ENCODE measurements around the gene NRIP3.

NRIP3 gene

GRCh38 chr11:9022961-9023680 lies 19.3 kb upstream of the NRIP3 start:
- no peak for TF ChIP-seq EZH2 (IDR thresholded peaks at IDR 0.05; ENCODE audit: borderline replicate concordance, low read depth, low read length, severe bottlenecking)
- TF ChIP-seq, protein P1, sequence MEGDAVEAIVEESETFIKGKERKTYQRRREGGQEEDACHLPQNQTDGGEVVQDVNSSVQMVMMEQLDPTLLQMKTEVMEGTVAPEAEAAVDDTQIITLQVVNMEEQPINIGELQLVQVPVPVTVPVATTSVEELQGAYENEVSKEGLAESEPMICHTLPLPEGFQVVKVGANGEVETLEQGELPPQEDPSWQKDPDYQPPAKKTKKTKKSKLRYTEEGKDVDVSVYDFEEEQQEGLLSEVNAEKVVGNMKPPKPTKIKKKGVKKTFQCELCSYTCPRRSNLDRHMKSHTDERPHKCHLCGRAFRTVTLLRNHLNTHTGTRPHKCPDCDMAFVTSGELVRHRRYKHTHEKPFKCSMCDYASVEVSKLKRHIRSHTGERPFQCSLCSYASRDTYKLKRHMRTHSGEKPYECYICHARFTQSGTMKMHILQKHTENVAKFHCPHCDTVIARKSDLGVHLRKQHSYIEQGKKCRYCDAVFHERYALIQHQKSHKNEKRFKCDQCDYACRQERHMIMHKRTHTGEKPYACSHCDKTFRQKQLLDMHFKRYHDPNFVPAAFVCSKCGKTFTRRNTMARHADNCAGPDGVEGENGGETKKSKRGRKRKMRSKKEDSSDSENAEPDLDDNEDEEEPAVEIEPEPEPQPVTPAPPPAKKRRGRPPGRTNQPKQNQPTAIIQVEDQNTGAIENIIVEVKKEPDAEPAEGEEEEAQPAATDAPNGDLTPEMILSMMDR (IDR thresholded peaks at IDR 0.05; ENCODE audit: borderline replicate concordance, extremely low read depth, low read length, poor library complexity, severe bottlenecking): no peak

GRCh38 chr11:9020916-9021315 lies 17.1 kb upstream of the NRIP3 start:
- Histone ChIP-seq H3K4me3 (ENCODE audit: low read depth in 1 of 2, low read length in 2 of 2) (no peak overlapping the region), H2AFZ (ENCODE audit: low read depth, low read length) (no peak overlapping the region), H3K27me3 (ENCODE audit: insufficient read depth, low read length, poor library complexity) (peaks cover 3% of the 10 kb centered on the region), H3K27ac (ENCODE audit: low read length) (no peak overlapping the region), H3K79me2 (ENCODE audit: insufficient read depth, low read length) (no peaks in the 10 kb centered on the region), H3K9ac (ENCODE audit: low read depth, low read length) (no peak overlapping the region), H3K4me1 (ENCODE audit: insufficient read depth, low read length) (peaks cover 6% of the 10 kb centered on the region; the same call in 1 of the 2 replicates), H3K9me3 (ENCODE audit: insufficient read depth, low read length, severe bottlenecking) (no peaks in the 10 kb centered on the region), H3K36me3 (ENCODE audit: insufficient read depth, low read length) (no peaks in the 10 kb centered on the region), H3K4me2 (ENCODE audit: insufficient read depth, low read length) (no peak overlapping the region), H4K20me1 (ENCODE audit: insufficient read depth, low read length) (no peaks in the 10 kb centered on the region)
- DNase-seq (no peak), ATAC-seq (ENCODE audit: insufficient read depth, low read depth) (no peak)
- no peak for TF ChIP-seq EZH2 (IDR thresholded peaks at IDR 0.05; ENCODE audit: borderline replicate concordance, low read depth, low read length, severe bottlenecking)
- TF ChIP-seq, protein P1 (IDR thresholded peaks at IDR 0.05; ENCODE audit: borderline replicate concordance, extremely low read depth, low read length, poor library complexity, severe bottlenecking): no peak

More at GRCh38 chr11:9022961-9023680, 19.3 kb upstream of the NRIP3 start:
- Histone ChIP-seq H3K79me2 (ENCODE audit: insufficient read depth, low read length) (no peaks in the 10 kb centered on the region), H3K4me3 (ENCODE audit: low read depth in 1 of 2, low read length in 2 of 2) (no peak overlapping the region), H4K20me1 (ENCODE audit: insufficient read depth, low read length) (no peaks in the 10 kb centered on the region), H3K4me2 (ENCODE audit: insufficient read depth, low read length) (no peak overlapping the region), H3K9me3 (ENCODE audit: insufficient read depth, low read length, severe bottlenecking) (no peaks in the 10 kb centered on the region), H3K4me1 (ENCODE audit: insufficient read depth, low read length) (no peaks in the 10 kb centered on the region), H2AFZ (ENCODE audit: low read depth, low read length) (no peak overlapping the region), H3K27ac (ENCODE audit: low read length) (no peak overlapping the region), H3K27me3 (ENCODE audit: insufficient read depth, low read length, poor library complexity) (peaks cover 3% of the 10 kb centered on the region), H3K36me3 (ENCODE audit: insufficient read depth, low read length) (no peaks in the 10 kb centered on the region), H3K9ac (ENCODE audit: low read depth, low read length) (no peak overlapping the region)
- DNase-seq: no peak
- ATAC-seq (ENCODE audit: insufficient read depth, low read depth): no peak

DNA sequence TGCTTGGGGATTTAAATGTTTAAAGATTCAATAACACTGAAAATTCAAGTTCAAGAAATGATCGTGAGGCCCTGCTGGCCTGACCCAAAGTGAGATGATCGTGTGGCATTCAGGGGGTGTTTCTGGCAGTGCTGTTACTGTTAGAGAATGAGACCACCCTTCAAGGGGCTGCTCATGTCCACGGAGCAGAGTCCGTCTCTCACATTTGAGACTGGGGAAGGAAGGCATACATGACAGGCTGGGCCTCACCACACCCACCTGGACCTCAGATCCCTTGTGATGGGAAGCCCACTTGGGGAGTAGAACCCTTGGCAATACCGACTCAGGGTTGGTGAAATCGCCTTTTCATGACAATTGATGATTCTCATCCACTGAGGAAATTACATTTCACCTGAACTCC lies 16.1 kb upstream of the NRIP3 start:
- Histone ChIP-seq H4K20me1 (ENCODE audit: insufficient read depth, low read length) (no peaks in the 10 kb centered on the region), H3K4me1 (ENCODE audit: insufficient read depth, low read length) (peaks cover 6% of the 10 kb centered on the region; the same call in 1 of the 2 replicates), H3K36me3 (ENCODE audit: insufficient read depth, low read length) (no peaks in the 10 kb centered on the region), H3K79me2 (ENCODE audit: insufficient read depth, low read length) (no peaks in the 10 kb centered on the region), H3K27me3 (ENCODE audit: insufficient read depth, low read length, poor library complexity) (peaks cover 3% of the 10 kb centered on the region), H3K4me2 (ENCODE audit: insufficient read depth, low read length) (no peak overlapping the region), H3K9me3 (ENCODE audit: insufficient read depth, low read length, severe bottlenecking) (no peaks in the 10 kb centered on the region), H2AFZ (ENCODE audit: low read depth, low read length) (no peak overlapping the region), H3K4me3 (ENCODE audit: low read depth in 1 of 2, low read length in 2 of 2) (no peak overlapping the region), H3K27ac (ENCODE audit: low read length) (no peak overlapping the region), H3K9ac (ENCODE audit: low read depth, low read length) (no peak overlapping the region)
- DNase-seq (no peak), ATAC-seq (ENCODE audit: insufficient read depth, low read depth) (no peak)
- TF ChIP-seq, protein P1 (IDR thresholded peaks at IDR 0.05; ENCODE audit: borderline replicate concordance, extremely low read depth, low read length, poor library complexity, severe bottlenecking): no peak
- no peak for TF ChIP-seq EZH2 (IDR thresholded peaks at IDR 0.05; ENCODE audit: borderline replicate concordance, low read depth, low read length, severe bottlenecking)
